SHP77 treated with DMSO at 0.1 percent for 48 hours (cell line): ENCODE data around the gene FAM222B.
A peak's percentile ranks its signal among the peaks of the same experiment; 100 is the strongest.

ENCODE experiments used
- DNase-seq: peaks from one replicate; lab custom pipeline; 2025; lab: John Stamatoyannopoulos, UW

The FAM222B gene

GRCh38 chr17:28712032-28712704 lies 130.4 kb downstream of the FAM222B start:
- DNase-seq, result no peak

- DNase-seq, result no peak
Measured at GRCh38 chr17:28711723-28712031, 130.9 kb downstream of the FAM222B start, which contains the start of gene PROCA1. Gene PROCA1, minus strand, starts transcription at chr17:28711888. Its CDS starts 228 bp downstream, at chr17:28711660.

GRCh38 chr17:28710861-28711722 lies 131.5 kb downstream of the FAM222B start:
- peak; percentile 87 for DNase-seq

GRCh38 chr17:28707339-28707720 lies 135.3 kb downstream of the FAM222B start:
- no peak for DNase-seq

GRCh38 chr17:28706471-28707338 lies 135.9 kb downstream of the FAM222B start:
- no peak for DNase-seq
